Measurements from ENCODE around the gene PLEK. TPM values are rescaled to one million over a fixed set of nuclear protein-coding genes. Genes with fewer than 3 reads are reported as not detected.

Gene PLEK, protein sequence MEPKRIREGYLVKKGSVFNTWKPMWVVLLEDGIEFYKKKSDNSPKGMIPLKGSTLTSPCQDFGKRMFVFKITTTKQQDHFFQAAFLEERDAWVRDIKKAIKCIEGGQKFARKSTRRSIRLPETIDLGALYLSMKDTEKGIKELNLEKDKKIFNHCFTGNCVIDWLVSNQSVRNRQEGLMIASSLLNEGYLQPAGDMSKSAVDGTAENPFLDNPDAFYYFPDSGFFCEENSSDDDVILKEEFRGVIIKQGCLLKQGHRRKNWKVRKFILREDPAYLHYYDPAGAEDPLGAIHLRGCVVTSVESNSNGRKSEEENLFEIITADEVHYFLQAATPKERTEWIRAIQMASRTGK
- total RNA-seq (2022): not detected in 2 replicates
- not detected for Bru-seq, nascent RNA
- not detected for BruChase-seq, experiment 1, labeled RNA remaining after a 6-hour chase
- BruChase-seq, experiment 2, labeled RNA remaining after a 2-hour chase: not detected
- long read RNA-seq: 0 reads

DNA sequence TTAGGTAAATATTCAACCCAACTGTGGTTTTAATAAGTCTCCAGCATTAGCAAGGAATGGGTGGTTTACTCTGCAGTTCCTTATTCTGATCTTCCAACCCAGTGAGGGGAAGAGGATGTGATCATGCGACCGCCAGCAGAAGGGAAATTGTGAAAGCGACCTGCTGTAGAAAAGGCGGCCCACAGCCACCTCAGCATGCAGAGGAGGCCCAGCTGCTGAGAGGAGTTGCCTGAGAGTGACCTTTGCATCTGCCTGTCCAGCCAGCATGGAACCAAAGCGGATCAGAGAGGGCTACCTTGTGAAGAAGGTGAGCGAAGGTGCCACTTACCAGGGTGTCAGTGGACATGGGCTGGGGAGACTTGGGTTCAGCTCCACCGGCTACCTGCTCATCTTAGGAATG, at the start of gene PLEK:
Gene PLEK, plus strand, starts transcription at position 196 of the 400 bp plus-strand sequence. Its CDS starts 70 bp downstream, at position 266.
- no TSS peak for BruUV-seq (replicated peaks)
- intact Hi-C loops (cut with micrococcal nuclease; ENCODE audit: unreplicated experiment): no loop called here

DNA sequence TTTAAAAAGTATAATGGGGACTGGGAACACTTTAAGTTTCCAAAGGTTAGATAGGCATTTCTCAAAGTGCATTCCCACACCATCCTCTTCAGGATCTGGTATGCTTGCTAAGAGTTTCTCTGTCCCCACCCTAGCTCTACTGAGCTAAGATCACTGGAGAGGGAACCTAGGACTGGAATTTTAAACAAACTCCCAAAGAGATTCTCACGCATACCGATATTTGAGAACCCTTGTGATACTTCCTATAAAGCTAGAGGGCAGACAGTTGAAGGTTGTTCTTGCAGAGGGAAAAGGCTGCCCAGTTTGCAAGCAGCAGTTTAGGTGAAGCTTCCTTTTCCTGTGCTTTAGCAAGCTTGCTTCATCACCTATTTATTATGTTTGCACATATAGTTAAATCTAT, 49.0 kb upstream of the PLEK start:
- H3K4me1 Mint-ChIP-seq (ENCODE audit: low read depth, unreplicated experiment): no peaks in the 10 kb centered on the region
- no TSS peak for BruUV-seq (replicated peaks)
- no peaks in the 10 kb centered on the region for H3K9me3 Mint-ChIP-seq (ENCODE audit: low read depth, unreplicated experiment)
- intact Hi-C loops (cut with micrococcal nuclease; ENCODE audit: unreplicated experiment): no loop called here
- no peak overlapping the region for H3K4me3 Mint-ChIP-seq (ENCODE audit: low read depth, unreplicated experiment)
- no peak overlapping the region for H3K27ac Mint-ChIP-seq (ENCODE audit: unreplicated experiment)
- H3K36me3 Mint-ChIP-seq (ENCODE audit: insufficient read depth, unreplicated experiment): no peaks in the 10 kb centered on the region
- peaks cover 45% of the 10 kb centered on the region for H3K27me3 Mint-ChIP-seq (ENCODE audit: unreplicated experiment)
- no peak for DNase-seq
- CTCF ChIA-PET: no interaction called here
- TF ChIP-seq, protein P1, sequence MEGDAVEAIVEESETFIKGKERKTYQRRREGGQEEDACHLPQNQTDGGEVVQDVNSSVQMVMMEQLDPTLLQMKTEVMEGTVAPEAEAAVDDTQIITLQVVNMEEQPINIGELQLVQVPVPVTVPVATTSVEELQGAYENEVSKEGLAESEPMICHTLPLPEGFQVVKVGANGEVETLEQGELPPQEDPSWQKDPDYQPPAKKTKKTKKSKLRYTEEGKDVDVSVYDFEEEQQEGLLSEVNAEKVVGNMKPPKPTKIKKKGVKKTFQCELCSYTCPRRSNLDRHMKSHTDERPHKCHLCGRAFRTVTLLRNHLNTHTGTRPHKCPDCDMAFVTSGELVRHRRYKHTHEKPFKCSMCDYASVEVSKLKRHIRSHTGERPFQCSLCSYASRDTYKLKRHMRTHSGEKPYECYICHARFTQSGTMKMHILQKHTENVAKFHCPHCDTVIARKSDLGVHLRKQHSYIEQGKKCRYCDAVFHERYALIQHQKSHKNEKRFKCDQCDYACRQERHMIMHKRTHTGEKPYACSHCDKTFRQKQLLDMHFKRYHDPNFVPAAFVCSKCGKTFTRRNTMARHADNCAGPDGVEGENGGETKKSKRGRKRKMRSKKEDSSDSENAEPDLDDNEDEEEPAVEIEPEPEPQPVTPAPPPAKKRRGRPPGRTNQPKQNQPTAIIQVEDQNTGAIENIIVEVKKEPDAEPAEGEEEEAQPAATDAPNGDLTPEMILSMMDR (IDR thresholded peaks at IDR 0.05; ENCODE audit: unreplicated experiment): no peak

More for the DNA sequence above, at the start of gene PLEK:
- no peaks in the 10 kb centered on the region for H3K4me1 Mint-ChIP-seq (ENCODE audit: low read depth, unreplicated experiment)
- H3K36me3 Mint-ChIP-seq (ENCODE audit: insufficient read depth, unreplicated experiment): peaks cover 5% of the 10 kb centered on the region
- TF ChIP-seq, protein P1 (IDR thresholded peaks at IDR 0.05; ENCODE audit: unreplicated experiment): no peak
- CTCF ChIA-PET: no interaction called here
- H3K9me3 Mint-ChIP-seq (ENCODE audit: low read depth, unreplicated experiment): no peaks in the 10 kb centered on the region
- H3K27me3 Mint-ChIP-seq (ENCODE audit: unreplicated experiment): peaks cover 21% of the 10 kb centered on the region
- H3K4me3 Mint-ChIP-seq (ENCODE audit: low read depth, unreplicated experiment): no peak within 1 kb of the TSS
- H3K27ac Mint-ChIP-seq (ENCODE audit: unreplicated experiment): no peak within 1 kb of the TSS
- DNase-seq: no peak

DNA sequence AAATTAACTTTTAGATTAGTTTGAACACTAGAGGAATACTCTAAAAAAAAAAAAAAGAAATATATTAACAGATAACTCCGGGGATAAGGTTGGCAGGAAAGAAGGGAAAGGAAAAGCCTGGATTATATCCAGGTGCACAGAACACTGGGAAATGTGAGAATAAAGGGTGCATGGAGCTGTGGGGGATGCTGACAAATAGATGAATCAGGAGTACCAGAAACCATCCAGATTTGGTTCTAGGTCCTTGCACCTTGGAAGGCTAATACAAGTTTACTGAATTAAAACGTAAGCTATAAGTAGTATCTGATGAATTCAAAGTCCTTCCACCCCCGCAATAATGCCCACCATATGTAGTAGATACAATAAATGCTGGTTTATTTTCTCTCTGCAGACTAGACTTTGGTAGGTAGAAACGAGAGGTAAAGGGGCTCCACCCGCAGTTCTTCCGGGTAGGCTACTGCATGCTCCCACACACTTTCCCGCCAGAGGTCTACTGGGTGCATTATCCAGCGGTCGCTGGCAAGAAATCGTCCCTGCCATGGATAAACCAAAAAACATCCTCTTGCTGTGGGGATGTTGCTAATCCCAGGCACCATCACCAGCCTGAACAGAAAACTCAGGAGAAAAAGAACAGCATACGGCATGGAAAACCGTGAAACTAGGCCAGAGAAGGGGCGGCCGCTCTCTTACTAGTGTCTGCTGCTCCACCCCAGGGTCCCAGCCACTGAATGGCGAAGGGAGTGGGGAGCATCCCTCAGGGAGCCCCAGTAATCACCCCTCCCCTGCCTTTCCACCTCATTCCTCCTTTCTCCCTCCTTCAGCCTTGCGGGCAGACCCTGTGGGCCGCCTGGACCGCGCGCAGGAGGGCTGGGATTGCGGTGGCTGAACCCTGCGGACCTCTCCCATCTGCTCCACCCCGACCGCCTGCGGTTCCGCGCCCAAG, 46.8 kb upstream of the PLEK start:
- TF ChIP-seq, protein P1 (IDR thresholded peaks at IDR 0.05; ENCODE audit: unreplicated experiment): no peak
- CTCF ChIA-PET: no interaction called here
- Mint-ChIP-seq H3K27me3 (ENCODE audit: unreplicated experiment) (peaks cover 39% of the 10 kb centered on the region), H3K4me3 (ENCODE audit: low read depth, unreplicated experiment) (no peak overlapping the region), H3K27ac (ENCODE audit: unreplicated experiment) (no peak overlapping the region), H3K9me3 (ENCODE audit: low read depth, unreplicated experiment) (no peaks in the 10 kb centered on the region), H3K4me1 (ENCODE audit: low read depth, unreplicated experiment) (no peaks in the 10 kb centered on the region), H3K36me3 (ENCODE audit: insufficient read depth, unreplicated experiment) (no peaks in the 10 kb centered on the region)
- intact Hi-C loops (cut with micrococcal nuclease; ENCODE audit: unreplicated experiment): no loop called here
- no TSS peak for BruUV-seq (replicated peaks)
- no peak for DNase-seq

DNA sequence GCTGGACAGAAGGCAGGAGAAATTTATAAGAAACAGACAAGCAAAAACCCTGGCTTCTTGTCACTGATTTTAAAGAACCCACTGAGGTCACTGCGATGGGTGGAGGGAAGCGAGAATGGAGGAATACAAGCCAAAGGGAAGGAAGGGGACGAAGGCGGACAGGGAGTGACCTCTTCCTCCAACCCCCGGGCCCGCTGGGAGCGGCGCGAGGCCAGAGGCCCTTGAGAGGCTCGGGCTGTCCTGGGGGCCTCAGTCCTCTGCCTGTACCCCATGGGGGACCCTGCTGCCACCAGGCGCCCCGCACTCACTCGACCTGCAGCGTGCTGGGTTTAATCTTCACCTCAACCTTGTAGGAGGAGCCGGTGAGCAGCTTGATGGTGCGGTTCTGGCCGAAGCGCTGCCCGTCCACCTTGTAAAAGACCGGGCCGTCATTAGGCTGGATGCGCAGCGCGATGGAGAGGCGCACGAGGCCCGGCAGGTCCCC, 46.1 kb upstream of the PLEK start:
- Mint-ChIP-seq H3K9me3 (ENCODE audit: low read depth, unreplicated experiment) (no peaks in the 10 kb centered on the region), H3K27me3 (ENCODE audit: unreplicated experiment) (peaks cover 41% of the 10 kb centered on the region), H3K27ac (ENCODE audit: unreplicated experiment) (no peak overlapping the region), H3K4me1 (ENCODE audit: low read depth, unreplicated experiment) (no peaks in the 10 kb centered on the region), H3K4me3 (ENCODE audit: low read depth, unreplicated experiment) (no peak overlapping the region), H3K36me3 (ENCODE audit: insufficient read depth, unreplicated experiment) (no peaks in the 10 kb centered on the region)
- DNase-seq: no peak
- CTCF ChIA-PET: no interaction called here
- TF ChIP-seq, protein P1 (IDR thresholded peaks at IDR 0.05; ENCODE audit: unreplicated experiment): no peak
- BruUV-seq (replicated peaks): no TSS peak
- intact Hi-C loops (cut with micrococcal nuclease; ENCODE audit: unreplicated experiment): no loop called here
